Heart left ventricle (tissue), 13 donors: ENCODE measurements around the gene EIF2B2.

Experiments
- POLR2A ChIP-seq, 2 donors: fragments of 450-650 bp; IDR thresholded peaks; one replicate each; pipeline ENCODE4 v1.6.1; 2017; ENCODE audit warnings: antibody characterized with exemption in 2 of 2, mild to moderate bottlenecking in 2 of 2, moderate library complexity in 2 of 2
- TF ChIP-seq, protein P1 (sequence below), 12 donors: fragments of 200-600 bp; sonication (generic) in 4 of 12; IDR thresholded peaks; one replicate each; pipeline versions ENCODE4 v1.5.0 to v1.8.0; 2018 to 2022; ENCODE audit warnings: antibody characterized with exemption in 12 of 12, mild to moderate bottlenecking in 5 of 12
- donor health status: ischemic (EF 13 %, LVEDD 7.1; RV severe dilation, severe dysfunction).
- donor health status: DM: no; HTN: yes; CAD: no.
- donor health status: DM: no; HTN: no; CAD: no.
- donor health status: ischemic (EF 25% LVEDD 6.9; RV normal size, moderate dysfunction).
- donor health status: ischemic (EF 25% LVEDD 5.7; RV mildly dilated, moderate dysfunction).
- donor health status: ischemic (EF 35%, LVEDD 5.7; RV mildly dilated, moderate dysfunction).
- donor health status: nonischemic (EF 11% LVEDD 7.7; RV severe dilation, severe dysfunction).
- donor health status: DM: yes; HTN: yes; CAD: no.
- donor health status: PGD.
- donor health status: ischemic (EF 29% LVEDD 5.4; RV normal size, mild dysfunction).
- donor health status: nonischemic (EF 23%, LVEDD 6.1; RV moderate dilation, normal function).

DNA sequence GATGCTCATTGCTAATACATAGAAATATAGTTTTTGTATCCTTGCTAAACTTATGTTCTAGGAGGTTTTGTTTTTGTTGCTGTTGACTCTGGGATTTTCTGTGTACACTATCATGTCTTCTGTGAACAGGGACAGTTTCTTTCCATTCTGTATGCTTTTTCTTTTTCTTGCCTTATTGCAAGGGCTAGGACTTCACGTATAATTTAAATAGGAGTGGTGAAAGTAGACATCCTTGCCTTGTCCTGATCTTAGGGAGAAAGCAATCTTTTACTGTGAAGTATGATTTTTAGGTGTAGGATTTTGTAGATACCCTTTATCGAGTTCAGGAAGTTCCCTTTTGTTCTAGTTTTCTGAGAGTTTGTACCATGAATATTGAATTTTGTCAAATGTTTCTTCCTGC lies 1.5 kb upstream of the EIF2B2 start:
- TF ChIP-seq, protein P1, sequence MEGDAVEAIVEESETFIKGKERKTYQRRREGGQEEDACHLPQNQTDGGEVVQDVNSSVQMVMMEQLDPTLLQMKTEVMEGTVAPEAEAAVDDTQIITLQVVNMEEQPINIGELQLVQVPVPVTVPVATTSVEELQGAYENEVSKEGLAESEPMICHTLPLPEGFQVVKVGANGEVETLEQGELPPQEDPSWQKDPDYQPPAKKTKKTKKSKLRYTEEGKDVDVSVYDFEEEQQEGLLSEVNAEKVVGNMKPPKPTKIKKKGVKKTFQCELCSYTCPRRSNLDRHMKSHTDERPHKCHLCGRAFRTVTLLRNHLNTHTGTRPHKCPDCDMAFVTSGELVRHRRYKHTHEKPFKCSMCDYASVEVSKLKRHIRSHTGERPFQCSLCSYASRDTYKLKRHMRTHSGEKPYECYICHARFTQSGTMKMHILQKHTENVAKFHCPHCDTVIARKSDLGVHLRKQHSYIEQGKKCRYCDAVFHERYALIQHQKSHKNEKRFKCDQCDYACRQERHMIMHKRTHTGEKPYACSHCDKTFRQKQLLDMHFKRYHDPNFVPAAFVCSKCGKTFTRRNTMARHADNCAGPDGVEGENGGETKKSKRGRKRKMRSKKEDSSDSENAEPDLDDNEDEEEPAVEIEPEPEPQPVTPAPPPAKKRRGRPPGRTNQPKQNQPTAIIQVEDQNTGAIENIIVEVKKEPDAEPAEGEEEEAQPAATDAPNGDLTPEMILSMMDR (IDR thresholded peaks at IDR 0.05): no peak
- TF ChIP-seq POLR2A (IDR thresholded peaks at IDR 0.05): no peak
